ENCODE measurements around the gene SOCS3.

GRCh38 chr17:78315355-78316114, 44.3 kb downstream of the SOCS3 start:
- TF ChIP-seq POLR2A (IDR thresholded peaks at IDR 0.05) (no peak), CTCF (IDR thresholded peaks at IDR 0.05) (no peak)

All from Peyer's patch (tissue), 4 donors.